Chondrocyte (in vitro differentiated cells): ENCODE measurements around the gene MYO7A. TPM values are rescaled to one million over a fixed set of nuclear protein-coding genes. Genes with fewer than 3 reads are reported as not detected.
A peak's percentile ranks its signal among the peaks of the same experiment; 100 is the strongest.

ENCODE experiments used
- DNase-seq: peaks from one replicate; pipeline ENCODE4 v3.0.0; 2021; ENCODE audit warnings: mixed read lengths, low spot score
- H3K27ac Mint-ChIP-seq: one replicate; pipeline ENCODE4 v1.8.0; 2021; ENCODE audit warnings: mild to moderate bottlenecking, moderate library complexity, mixed read lengths; ENCODE audit not compliant: unreplicated experiment
- H3K27me3 Mint-ChIP-seq: 2 replicates; pipeline ENCODE4 v1.8.0; 2021; ENCODE audit warnings: low read depth, mixed read lengths
- H3K36me3 Mint-ChIP-seq: 2 replicates; pipeline ENCODE4 v1.8.0; 2021; ENCODE audit warnings: low read depth, mixed read lengths
- H3K4me1 Mint-ChIP-seq: 2 replicates; pipeline ENCODE4 v1.8.0; 2021; ENCODE audit warnings: low read depth, mild to moderate bottlenecking, mixed read lengths
- H3K4me3 Mint-ChIP-seq: one replicate; pipeline ENCODE4 v1.8.0; 2021; ENCODE audit warnings: mild to moderate bottlenecking, moderate library complexity, mixed read lengths; ENCODE audit not compliant: unreplicated experiment
- H3K9me3 Mint-ChIP-seq: 2 replicates; pipeline ENCODE4 v1.8.0; 2021; ENCODE audit warnings: low read depth, mixed read lengths
- CTCF ChIP-seq: fragments of 200-600 bp; sonication (generic); IDR thresholded peaks from 2 replicates; pipeline ENCODE4 v1.5.0; 2021; ENCODE audit warnings: antibody characterized with exemption, mild to moderate bottlenecking, moderate library complexity
- total RNA-seq: library from RNA; stranded (reverse); gene quantifications from 3 replicates; pipeline ENCODE4 v1.2.1, GENCODE V29; 2021

Gene MYO7A
- total RNA-seq, 1 donor from 2014 or later, result not detected

GRCh38 chr11:77193167-77193566 lies 65.1 kb downstream of the MYO7A start:
- Mint-ChIP-seq H3K4me1 (peaks cover 3% of the 10 kb centered on the region), H3K9me3 (no peaks in the 10 kb centered on the region), H3K36me3 (no peaks in the 10 kb centered on the region), H3K27ac (no peak overlapping the region), H3K27me3 (no peaks in the 10 kb centered on the region), H3K4me3 (no peak overlapping the region)
- TF ChIP-seq CTCF, result no peak
- DNase-seq, result no peak

- Mint-ChIP-seq H3K4me3 (no peak overlapping the region), H3K9me3 (no peaks in the 10 kb centered on the region), H3K27me3 (no peaks in the 10 kb centered on the region), H3K36me3 (no peaks in the 10 kb centered on the region), H3K27ac (no peak overlapping the region), H3K4me1 (peaks cover 3% of the 10 kb centered on the region)
- TF ChIP-seq CTCF, result no peak
- DNase-seq, result peak; percentile 63
Observed at GRCh38 chr11:77193911-77194830, 66.1 kb downstream of the MYO7A start.

- no peaks in the 10 kb centered on the region for H3K27me3 Mint-ChIP-seq
- TF ChIP-seq CTCF, result no peak
- H3K4me3 Mint-ChIP-seq, result no peak overlapping the region
- no peaks in the 10 kb centered on the region for H3K9me3 Mint-ChIP-seq
- peaks cover 3% of the 10 kb centered on the region for H3K4me1 Mint-ChIP-seq
- no peaks in the 10 kb centered on the region for H3K36me3 Mint-ChIP-seq
- DNase-seq, result peak; percentile 77
- no peak overlapping the region for H3K27ac Mint-ChIP-seq
Observed at GRCh38 chr11:77195071-77195755, 67.2 kb downstream of the MYO7A start.

DNA sequence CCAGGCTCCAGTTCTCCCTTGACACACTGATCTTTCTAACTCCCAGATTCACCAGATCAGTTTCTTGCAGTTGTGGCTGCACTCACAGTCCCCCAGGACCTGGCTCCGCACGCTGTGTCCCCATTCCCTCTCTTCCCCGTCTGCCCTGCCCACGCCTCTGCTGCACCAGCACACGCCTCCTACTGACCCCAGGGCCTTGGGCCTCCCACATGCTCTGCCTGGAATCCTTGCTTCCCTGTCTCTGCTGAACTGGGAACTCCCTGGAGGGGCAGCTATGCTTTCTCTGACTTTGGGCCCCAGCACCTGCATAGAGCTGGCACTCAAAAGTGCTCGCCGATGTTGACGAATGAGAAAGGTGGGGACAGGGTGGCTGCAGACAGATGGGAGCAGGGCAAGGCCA lies 68.9 kb downstream of the MYO7A start:
- Mint-ChIP-seq H3K9me3 (no peaks in the 10 kb centered on the region), H3K4me1 (peaks cover 1% of the 10 kb centered on the region), H3K36me3 (no peaks in the 10 kb centered on the region), H3K27me3 (no peaks in the 10 kb centered on the region), H3K27ac (no peak overlapping the region), H3K4me3 (no peak overlapping the region)
- peak; percentile 65 for DNase-seq
- no peak for TF ChIP-seq CTCF

- H3K27me3 Mint-ChIP-seq, result no peaks in the 10 kb centered on the region
- H3K9me3 Mint-ChIP-seq, result no peaks in the 10 kb centered on the region
- DNase-seq, result peak; percentile 87
- no peak for TF ChIP-seq CTCF
- H3K4me1 Mint-ChIP-seq, result no peaks in the 10 kb centered on the region
- no peaks in the 10 kb centered on the region for H3K36me3 Mint-ChIP-seq
- H3K27ac Mint-ChIP-seq, result no peak overlapping the region
- H3K4me3 Mint-ChIP-seq, result no peak overlapping the region
Observed at GRCh38 chr11:77197626-77198320, 69.7 kb downstream of the MYO7A start.
